ENCODE results near the gene KCNK5.

DNA sequence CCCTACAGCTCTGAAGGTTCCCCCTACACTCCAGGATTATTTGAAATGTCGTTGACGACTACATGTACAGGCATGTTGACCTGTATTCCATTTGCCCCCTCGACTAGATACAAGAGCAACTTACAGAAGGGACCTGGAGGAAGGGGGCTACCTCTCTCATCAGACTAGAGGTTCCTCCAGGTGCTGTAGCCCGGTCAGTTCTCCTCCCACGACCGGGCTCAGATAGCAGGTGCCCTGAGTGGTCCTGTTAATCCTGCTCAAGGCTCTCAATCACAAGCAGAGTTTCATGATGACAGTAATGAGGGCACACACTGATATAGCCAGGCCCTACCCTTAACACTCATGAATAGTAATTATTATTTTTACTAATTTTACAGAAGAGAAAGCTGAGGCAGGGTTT lies 36.5 kb downstream of the KCNK5 start:
- TF ChIP-seq POLR2AphosphoS5 (IDR thresholded peaks at IDR 0.05), result no peak
- TF ChIP-seq, protein P1, sequence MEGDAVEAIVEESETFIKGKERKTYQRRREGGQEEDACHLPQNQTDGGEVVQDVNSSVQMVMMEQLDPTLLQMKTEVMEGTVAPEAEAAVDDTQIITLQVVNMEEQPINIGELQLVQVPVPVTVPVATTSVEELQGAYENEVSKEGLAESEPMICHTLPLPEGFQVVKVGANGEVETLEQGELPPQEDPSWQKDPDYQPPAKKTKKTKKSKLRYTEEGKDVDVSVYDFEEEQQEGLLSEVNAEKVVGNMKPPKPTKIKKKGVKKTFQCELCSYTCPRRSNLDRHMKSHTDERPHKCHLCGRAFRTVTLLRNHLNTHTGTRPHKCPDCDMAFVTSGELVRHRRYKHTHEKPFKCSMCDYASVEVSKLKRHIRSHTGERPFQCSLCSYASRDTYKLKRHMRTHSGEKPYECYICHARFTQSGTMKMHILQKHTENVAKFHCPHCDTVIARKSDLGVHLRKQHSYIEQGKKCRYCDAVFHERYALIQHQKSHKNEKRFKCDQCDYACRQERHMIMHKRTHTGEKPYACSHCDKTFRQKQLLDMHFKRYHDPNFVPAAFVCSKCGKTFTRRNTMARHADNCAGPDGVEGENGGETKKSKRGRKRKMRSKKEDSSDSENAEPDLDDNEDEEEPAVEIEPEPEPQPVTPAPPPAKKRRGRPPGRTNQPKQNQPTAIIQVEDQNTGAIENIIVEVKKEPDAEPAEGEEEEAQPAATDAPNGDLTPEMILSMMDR (IDR thresholded peaks at IDR 0.05; ENCODE audit: poor library complexity, severe bottlenecking), result no peak
- TF ChIP-seq, protein P2, sequence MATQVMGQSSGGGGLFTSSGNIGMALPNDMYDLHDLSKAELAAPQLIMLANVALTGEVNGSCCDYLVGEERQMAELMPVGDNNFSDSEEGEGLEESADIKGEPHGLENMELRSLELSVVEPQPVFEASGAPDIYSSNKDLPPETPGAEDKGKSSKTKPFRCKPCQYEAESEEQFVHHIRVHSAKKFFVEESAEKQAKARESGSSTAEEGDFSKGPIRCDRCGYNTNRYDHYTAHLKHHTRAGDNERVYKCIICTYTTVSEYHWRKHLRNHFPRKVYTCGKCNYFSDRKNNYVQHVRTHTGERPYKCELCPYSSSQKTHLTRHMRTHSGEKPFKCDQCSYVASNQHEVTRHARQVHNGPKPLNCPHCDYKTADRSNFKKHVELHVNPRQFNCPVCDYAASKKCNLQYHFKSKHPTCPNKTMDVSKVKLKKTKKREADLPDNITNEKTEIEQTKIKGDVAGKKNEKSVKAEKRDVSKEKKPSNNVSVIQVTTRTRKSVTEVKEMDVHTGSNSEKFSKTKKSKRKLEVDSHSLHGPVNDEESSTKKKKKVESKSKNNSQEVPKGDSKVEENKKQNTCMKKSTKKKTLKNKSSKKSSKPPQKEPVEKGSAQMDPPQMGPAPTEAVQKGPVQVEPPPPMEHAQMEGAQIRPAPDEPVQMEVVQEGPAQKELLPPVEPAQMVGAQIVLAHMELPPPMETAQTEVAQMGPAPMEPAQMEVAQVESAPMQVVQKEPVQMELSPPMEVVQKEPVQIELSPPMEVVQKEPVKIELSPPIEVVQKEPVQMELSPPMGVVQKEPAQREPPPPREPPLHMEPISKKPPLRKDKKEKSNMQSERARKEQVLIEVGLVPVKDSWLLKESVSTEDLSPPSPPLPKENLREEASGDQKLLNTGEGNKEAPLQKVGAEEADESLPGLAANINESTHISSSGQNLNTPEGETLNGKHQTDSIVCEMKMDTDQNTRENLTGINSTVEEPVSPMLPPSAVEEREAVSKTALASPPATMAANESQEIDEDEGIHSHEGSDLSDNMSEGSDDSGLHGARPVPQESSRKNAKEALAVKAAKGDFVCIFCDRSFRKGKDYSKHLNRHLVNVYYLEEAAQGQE (IDR thresholded peaks at IDR 0.05; ENCODE audit: borderline replicate concordance), result no peak
- TF ChIP-seq EP300 (conservative IDR thresholded peaks at IDR 0.05; ENCODE audit: poor library complexity, severe bottlenecking), result no peak

All from neural cell (in vitro differentiated cells).